Ishikawa (cell line): ENCODE data around the gene CXCL14.

Experiments used
- CEBPB ChIP-seq: IDR thresholded peaks from 2 replicates; pipeline ENCODE4 v1.6.1; 2012
- CREB1 ChIP-seq: IDR thresholded peaks from 2 replicates; pipeline ENCODE4 v1.6.1; 2012; ENCODE audit warnings: low read depth
- EGR1 ChIP-seq: IDR thresholded peaks from 2 replicates; pipeline ENCODE4 v1.6.1; 2012
- EP300 ChIP-seq: IDR thresholded peaks from 2 replicates; pipeline ENCODE4 v1.6.1; 2012; ENCODE audit warnings: borderline replicate concordance
- FOXM1 ChIP-seq: IDR thresholded peaks from 2 replicates; pipeline ENCODE4 v1.6.1; 2012; ENCODE audit warnings: low read depth, borderline replicate concordance
- MAX ChIP-seq: IDR thresholded peaks from 2 replicates; pipeline ENCODE4 v1.6.1; 2012
- NFIC ChIP-seq: IDR thresholded peaks from 2 replicates; pipeline ENCODE4 v1.6.1; 2012
- RAD21 ChIP-seq: IDR thresholded peaks from 2 replicates; pipeline ENCODE4 v1.6.1; 2012; ENCODE audit warnings: low read depth
- REST ChIP-seq: IDR thresholded peaks from 2 replicates; pipeline ENCODE4 v1.6.1; 2012; ENCODE audit warnings: low read depth, mild to moderate bottlenecking
- TAF1 ChIP-seq: IDR thresholded peaks from 2 replicates; pipeline ENCODE4 v1.6.1; 2012; ENCODE audit warnings: low read depth, mild to moderate bottlenecking
- TCF12 ChIP-seq: IDR thresholded peaks from 2 replicates; pipeline ENCODE4 v1.6.1; 2012; ENCODE audit warnings: low read depth
- TEAD4 ChIP-seq: IDR thresholded peaks from 2 replicates; pipeline ENCODE4 v1.6.1; 2012
- YY1 ChIP-seq: IDR thresholded peaks from 2 replicates; pipeline ENCODE4 v1.6.1; 2012; ENCODE audit warnings: low read depth
- ZBTB7A ChIP-seq: IDR thresholded peaks from 2 replicates; pipeline ENCODE4 v1.6.1; 2012; ENCODE audit warnings: low read depth
- TF ChIP-seq, protein P1 (sequence below): IDR thresholded peaks from 2 replicates; pipeline ENCODE4 v1.6.1; 2012

The CXCL14 gene

GRCh38 chr5:135537271-135537670, 41.5 kb downstream of the CXCL14 start:
- TF ChIP-seq RAD21 (no peak), TCF12 (no peak), YY1 (no peak), TAF1 (no peak), NFIC (no peak), MAX (no peak), EP300 (no peak), ZBTB7A (no peak), CREB1 (no peak), EGR1 (no peak), TEAD4 (no peak), REST (no peak), CEBPB (no peak), FOXM1 (no peak)
- TF ChIP-seq, protein P1, sequence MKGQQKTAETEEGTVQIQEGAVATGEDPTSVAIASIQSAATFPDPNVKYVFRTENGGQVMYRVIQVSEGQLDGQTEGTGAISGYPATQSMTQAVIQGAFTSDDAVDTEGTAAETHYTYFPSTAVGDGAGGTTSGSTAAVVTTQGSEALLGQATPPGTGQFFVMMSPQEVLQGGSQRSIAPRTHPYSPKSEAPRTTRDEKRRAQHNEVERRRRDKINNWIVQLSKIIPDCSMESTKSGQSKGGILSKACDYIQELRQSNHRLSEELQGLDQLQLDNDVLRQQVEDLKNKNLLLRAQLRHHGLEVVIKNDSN = no peak

GRCh38 chr5:135535820-135536801, 42.7 kb downstream of the CXCL14 start, which contains the start of gene NEUROG1:
TSS of gene NEUROG1 (minus strand) at chr5:135535964. CDS start at chr5:135535690, 274 bp downstream.
- TF ChIP-seq TAF1 (no peak), EGR1 (peak; percentile 48; the same call in 1 of the 2 replicates), MAX (no peak), EP300 (no peak), REST (no peak)

GRCh38 chr5:135535420-135535819, 43.4 kb downstream of the CXCL14 start:
- TF ChIP-seq MAX (no peak), REST (no peak), TCF12 (no peak)

- TF ChIP-seq TEAD4 (no peak), REST (no peak), EP300 (no peak), RAD21 (no peak), CREB1 (no peak), FOXM1 (no peak), EGR1 (no peak), TAF1 (no peak), ZBTB7A (no peak)
- TF ChIP-seq, protein P1 = no peak
Measured at GRCh38 chr5:135534609-135535419, 44.0 kb downstream of the CXCL14 start.
